Measurements from ENCODE around the gene ZNF813. TPM values are rescaled to one million over a fixed set of nuclear protein-coding genes. Genes with fewer than 3 reads are reported as not detected.

Gene ZNF813
- total RNA-seq, 1 donor from 2014 or later = 7.6 TPM

DNA sequence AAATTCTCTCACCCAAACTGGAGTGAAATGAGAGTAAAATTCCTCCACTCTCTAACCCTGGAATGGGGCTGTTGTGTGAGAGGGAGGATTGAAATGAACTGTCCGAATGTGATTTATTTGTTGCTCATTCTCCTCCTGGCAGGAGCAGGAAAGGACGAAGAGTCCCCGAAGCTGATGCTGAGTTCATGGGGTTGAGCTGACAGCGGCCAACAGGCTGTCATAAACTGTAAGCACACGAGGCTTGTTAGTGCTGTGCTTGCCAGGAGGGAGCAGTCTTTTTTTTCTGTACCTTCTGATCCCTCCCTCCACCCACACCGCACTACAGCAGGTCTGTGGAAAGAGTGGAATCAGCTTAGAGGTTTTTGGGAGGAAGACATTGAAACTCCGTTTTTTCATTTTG, 37.4 kb downstream of the ZNF813 start:
- Mint-ChIP-seq H3K27ac (no peak overlapping the region), H3K4me3 (peak overlapping the region; percentile 69), H3K4me1 (ENCODE audit: unreplicated experiment) (peaks cover 15% of the 10 kb centered on the region), H3K9me3 (no peaks in the 10 kb centered on the region), H3K36me3 (no peaks in the 10 kb centered on the region), H3K27me3 (peaks cover 3% of the 10 kb centered on the region)
- no peak for DNase-seq (ENCODE audit: extremely low spot score, unreplicated experiment)
- TF ChIP-seq CTCF (conservative IDR thresholded peaks at IDR 0.05) = no peak

DNA sequence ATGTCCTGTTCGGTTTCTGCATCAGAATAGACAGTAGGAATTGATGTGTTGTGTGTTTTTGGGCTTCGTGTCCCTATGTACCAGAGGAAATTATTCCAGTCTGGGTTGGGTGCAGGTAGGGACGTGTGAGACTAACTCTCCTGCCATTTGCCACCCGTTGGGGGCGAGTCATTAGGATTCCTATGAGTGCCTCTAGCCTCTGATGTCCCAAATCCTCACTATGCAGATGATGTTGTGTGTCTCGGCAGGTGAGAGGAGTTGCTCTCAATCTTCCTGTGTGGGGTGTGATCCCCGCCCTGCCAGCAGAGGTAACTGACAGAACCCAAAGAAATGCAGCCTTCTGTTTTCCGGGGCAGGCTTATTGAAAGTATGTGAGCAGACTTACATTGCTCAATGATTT, 39.2 kb downstream of the ZNF813 start:
- Mint-ChIP-seq H3K4me1 (ENCODE audit: unreplicated experiment) (peaks cover 15% of the 10 kb centered on the region), H3K27me3 (peaks cover 3% of the 10 kb centered on the region), H3K27ac (no peak overlapping the region), H3K36me3 (no peaks in the 10 kb centered on the region), H3K4me3 (no peak overlapping the region), H3K9me3 (no peaks in the 10 kb centered on the region)
- TF ChIP-seq CTCF (conservative IDR thresholded peaks at IDR 0.05) = no peak
- DNase-seq (ENCODE audit: extremely low spot score, unreplicated experiment) = no peak

DNA sequence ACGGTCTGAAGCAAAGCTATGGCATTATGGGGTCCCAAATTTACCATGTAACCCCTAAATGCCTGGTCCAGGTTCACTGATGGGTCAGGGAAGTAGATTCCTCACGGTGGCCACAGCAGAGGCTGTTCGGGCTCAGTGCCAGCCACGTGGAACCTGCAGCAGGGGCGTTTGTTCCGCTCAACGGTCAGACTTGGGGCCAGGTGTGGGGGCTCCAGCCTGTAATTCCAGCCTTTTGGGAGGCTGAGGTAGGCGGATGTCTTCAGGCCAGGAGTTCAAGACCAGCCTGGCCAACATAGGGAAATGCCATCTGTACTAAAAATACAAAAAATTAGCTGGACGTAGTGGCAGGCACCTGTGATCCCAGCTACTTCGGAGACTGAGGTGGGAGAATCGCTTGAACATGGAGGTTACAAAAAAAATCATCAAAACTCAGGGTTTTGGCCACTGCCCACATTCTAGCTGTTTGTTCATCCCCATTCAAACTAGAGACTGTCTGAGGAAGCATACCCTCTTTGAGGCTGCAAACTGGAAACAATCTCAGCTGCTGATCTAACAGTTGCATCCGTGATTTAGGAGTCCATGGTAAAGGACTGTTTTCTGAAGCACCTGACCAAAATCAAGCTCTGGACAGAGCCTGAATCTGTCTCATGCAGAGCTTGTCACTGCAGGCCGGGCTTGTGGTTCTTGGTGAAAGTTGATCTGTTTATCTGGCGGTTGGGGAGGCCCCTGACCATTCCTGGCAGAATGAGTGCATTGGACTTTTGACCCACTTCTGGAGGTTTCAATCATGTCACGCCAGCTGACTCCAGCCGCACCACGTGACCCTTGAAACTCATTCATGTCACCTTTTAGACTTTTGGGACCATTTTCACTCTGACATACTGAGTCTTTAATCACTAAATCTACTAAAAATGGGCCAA, 40.2 kb downstream of the ZNF813 start:
- Mint-ChIP-seq H3K36me3 (no peaks in the 10 kb centered on the region), H3K27me3 (peaks cover 3% of the 10 kb centered on the region), H3K4me3 (no peak overlapping the region), H3K27ac (no peak overlapping the region), H3K9me3 (no peaks in the 10 kb centered on the region), H3K4me1 (ENCODE audit: unreplicated experiment) (peaks cover 15% of the 10 kb centered on the region)
- no peak for TF ChIP-seq CTCF (conservative IDR thresholded peaks at IDR 0.05)
- no peak for DNase-seq (ENCODE audit: extremely low spot score, unreplicated experiment)

DNA sequence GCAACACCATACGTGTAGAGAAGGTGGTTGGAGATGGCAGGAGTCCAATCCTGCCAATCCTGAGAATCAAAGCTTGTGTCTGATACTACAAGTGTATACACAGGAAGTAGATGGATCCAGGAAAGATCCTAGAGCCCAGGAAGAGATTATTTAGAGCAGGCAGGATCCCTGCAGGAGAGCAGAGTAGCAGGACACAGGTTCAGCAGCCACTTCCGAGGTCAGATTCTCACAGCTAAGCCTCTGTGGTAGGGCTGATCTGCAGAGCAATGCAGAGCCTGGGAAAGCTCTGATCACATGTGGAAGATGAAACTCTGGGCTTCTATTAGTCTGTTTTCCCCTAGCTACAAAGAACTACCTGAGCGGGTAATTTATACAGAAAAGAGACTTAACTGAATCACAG, 41.9 kb downstream of the ZNF813 start:
- no peak for TF ChIP-seq CTCF (conservative IDR thresholded peaks at IDR 0.05)
- peaks cover 12% of the 10 kb centered on the region for H3K4me1 Mint-ChIP-seq (ENCODE audit: unreplicated experiment)
- H3K27ac Mint-ChIP-seq = no peak overlapping the region
- no peaks in the 10 kb centered on the region for H3K36me3 Mint-ChIP-seq
- no peaks in the 10 kb centered on the region for H3K9me3 Mint-ChIP-seq
- no peak for DNase-seq (ENCODE audit: extremely low spot score, unreplicated experiment)
- no peak overlapping the region for H3K4me3 Mint-ChIP-seq
- H3K27me3 Mint-ChIP-seq = peaks cover 3% of the 10 kb centered on the region

GRCh38 chr19:53509845-53510244, 42.3 kb downstream of the ZNF813 start:
- Mint-ChIP-seq H3K36me3 (no peaks in the 10 kb centered on the region), H3K27me3 (peaks cover 3% of the 10 kb centered on the region), H3K9me3 (no peaks in the 10 kb centered on the region)

More at GRCh38 chr19:53509845-53510244, 42.3 kb downstream of the ZNF813 start:
- no peak for DNase-seq (ENCODE audit: extremely low spot score, unreplicated experiment)
- no peak overlapping the region for H3K27ac Mint-ChIP-seq
- H3K4me1 Mint-ChIP-seq (ENCODE audit: unreplicated experiment) = peaks cover 8% of the 10 kb centered on the region
- no peak overlapping the region for H3K4me3 Mint-ChIP-seq
- no peak for TF ChIP-seq CTCF (conservative IDR thresholded peaks at IDR 0.05)

Measured in type B pancreatic cell (in vitro differentiated cells).